Right atrium auricular region (tissue), 2 donors: Measurements from ENCODE around the gene BTD. TPM values are rescaled to one million over a fixed set of nuclear protein-coding genes. Genes with fewer than 3 reads are reported as not detected.

Source experiments
- DNase-seq: peaks from one replicate; pipeline ENCODE4 v3.0.0-alpha.2; 2019; ENCODE audit warnings: low spot score
- H3K27ac ChIP-seq, 2 donors: fragments of 200-600 bp; sonication (generic); 1 replicate in 1 of 2; 2 replicates in 1 of 2; pipeline ENCODE4 v1.5.1; 2016 to 2019
- H3K27me3 ChIP-seq, 2 donors: fragments of 200-600 bp; sonication (generic); one replicate each; pipeline versions ENCODE4 v1.5.1 to v1.6.0; 2017 to 2019
- H3K36me3 ChIP-seq: fragments of 200-600 bp; sonication (generic); one replicate; pipeline ENCODE4 v1.5.1; 2016
- H3K4me1 ChIP-seq, 2 donors: fragments of 200-600 bp; sonication (generic); one replicate each; pipeline versions ENCODE4 v1.5.1 to v1.6.0; 2017 to 2019
- H3K4me3 ChIP-seq, 2 donors: fragments of 200-600 bp; sonication (generic); 1 replicate in 1 of 2; 2 replicates in 1 of 2; pipeline ENCODE4 v1.5.1; 2017 to 2019; ENCODE audit warnings: mild to moderate bottlenecking in 1 of 2, moderate library complexity in 1 of 2
- H3K9me3 ChIP-seq, 2 donors: fragments of 200-600 bp; sonication (generic); one replicate each; pipeline ENCODE4 v1.5.1; 2019
- total RNA-seq, 2 donors: library from RNA; depleted of rRNA; stranded (reverse); fragments of >200 nt; gene quantifications; one replicate each; pipeline ENCODE4 v1.1.0, GENCODE V29; 2016
- TF ChIP-seq, protein P1 (sequence below), 2 donors: fragments of 200-600 bp; sonication (generic); IDR thresholded peaks; one replicate each; pipeline ENCODE4 v1.5.1; 2019; ENCODE audit warnings: antibody characterized with exemption in 2 of 2

BTD gene
- total RNA-seq, 2 donors from 2014 or later, result 10.3 to 16.2 TPM

DNA sequence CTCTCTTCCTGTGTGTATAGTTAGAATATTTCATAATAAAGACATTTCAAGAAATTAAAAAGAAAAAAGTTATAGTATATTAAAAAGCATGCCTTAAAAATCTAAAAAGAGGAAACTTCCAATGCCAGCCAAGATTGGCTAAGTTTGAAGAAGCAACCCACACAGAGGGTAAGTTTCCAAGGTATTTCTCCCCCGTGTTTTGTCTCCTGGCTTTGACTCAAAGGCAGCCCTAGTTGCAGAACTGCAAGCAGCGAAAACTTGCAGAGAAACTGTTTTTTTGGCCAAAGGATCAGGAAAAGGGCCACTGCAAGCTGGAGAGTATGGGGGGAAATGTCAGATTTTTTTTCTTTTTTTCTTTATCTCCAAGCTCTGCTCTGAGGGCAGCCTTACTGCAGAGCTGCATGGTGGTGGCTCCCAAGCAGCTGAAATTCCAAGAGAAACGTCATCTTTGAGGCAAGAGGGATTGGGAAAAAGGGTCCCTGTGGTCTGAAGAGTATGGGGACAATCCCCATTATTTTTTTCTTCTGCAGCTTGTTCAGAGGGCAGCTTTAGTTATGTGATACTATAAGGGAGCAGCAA, 23.2 kb upstream of the BTD start:
- peaks cover 28% of the 10 kb centered on the region for H3K36me3 ChIP-seq
- H3K9me3 ChIP-seq, result no peaks in the 10 kb centered on the region
- H3K27ac ChIP-seq, result no peak overlapping the region
- peaks cover 0 to 6% of the 10 kb centered on the region in 2 donors for H3K4me1 ChIP-seq
- no peak for DNase-seq
- H3K4me3 ChIP-seq, result no peak overlapping the region
- no peaks in the 10 kb centered on the region for H3K27me3 ChIP-seq
- TF ChIP-seq, protein P1, sequence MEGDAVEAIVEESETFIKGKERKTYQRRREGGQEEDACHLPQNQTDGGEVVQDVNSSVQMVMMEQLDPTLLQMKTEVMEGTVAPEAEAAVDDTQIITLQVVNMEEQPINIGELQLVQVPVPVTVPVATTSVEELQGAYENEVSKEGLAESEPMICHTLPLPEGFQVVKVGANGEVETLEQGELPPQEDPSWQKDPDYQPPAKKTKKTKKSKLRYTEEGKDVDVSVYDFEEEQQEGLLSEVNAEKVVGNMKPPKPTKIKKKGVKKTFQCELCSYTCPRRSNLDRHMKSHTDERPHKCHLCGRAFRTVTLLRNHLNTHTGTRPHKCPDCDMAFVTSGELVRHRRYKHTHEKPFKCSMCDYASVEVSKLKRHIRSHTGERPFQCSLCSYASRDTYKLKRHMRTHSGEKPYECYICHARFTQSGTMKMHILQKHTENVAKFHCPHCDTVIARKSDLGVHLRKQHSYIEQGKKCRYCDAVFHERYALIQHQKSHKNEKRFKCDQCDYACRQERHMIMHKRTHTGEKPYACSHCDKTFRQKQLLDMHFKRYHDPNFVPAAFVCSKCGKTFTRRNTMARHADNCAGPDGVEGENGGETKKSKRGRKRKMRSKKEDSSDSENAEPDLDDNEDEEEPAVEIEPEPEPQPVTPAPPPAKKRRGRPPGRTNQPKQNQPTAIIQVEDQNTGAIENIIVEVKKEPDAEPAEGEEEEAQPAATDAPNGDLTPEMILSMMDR (IDR thresholded peaks at IDR 0.05), result no peak

DNA sequence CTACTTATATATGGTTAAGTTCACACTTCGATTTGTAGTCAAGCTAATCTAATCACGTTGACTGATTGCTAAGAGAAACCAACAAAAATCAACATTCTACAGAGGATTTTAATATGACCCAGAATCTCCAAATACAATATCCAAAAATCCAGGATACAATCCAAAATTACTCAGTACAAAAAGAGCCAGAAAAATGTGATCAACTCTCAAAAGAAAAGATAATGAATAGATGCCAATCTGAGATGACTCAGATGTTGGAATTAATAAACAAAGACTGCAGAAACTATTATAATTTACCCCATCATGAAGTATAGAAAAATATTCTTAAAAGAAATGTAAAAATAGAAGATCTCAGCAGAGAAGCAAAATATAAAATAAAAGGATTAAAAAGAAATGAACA, 22.5 kb upstream of the BTD start:
- Histone ChIP-seq H3K36me3 (peaks cover 27% of the 10 kb centered on the region), H3K9me3 (no peaks in the 10 kb centered on the region), H3K27me3 (no peaks in the 10 kb centered on the region), H3K4me1 (peaks cover 0 to 6% of the 10 kb centered on the region in 2 donors), H3K4me3 (no peak overlapping the region), H3K27ac (no peak overlapping the region)
- TF ChIP-seq, protein P1 (IDR thresholded peaks at IDR 0.05), result no peak
- no peak for DNase-seq

DNA sequence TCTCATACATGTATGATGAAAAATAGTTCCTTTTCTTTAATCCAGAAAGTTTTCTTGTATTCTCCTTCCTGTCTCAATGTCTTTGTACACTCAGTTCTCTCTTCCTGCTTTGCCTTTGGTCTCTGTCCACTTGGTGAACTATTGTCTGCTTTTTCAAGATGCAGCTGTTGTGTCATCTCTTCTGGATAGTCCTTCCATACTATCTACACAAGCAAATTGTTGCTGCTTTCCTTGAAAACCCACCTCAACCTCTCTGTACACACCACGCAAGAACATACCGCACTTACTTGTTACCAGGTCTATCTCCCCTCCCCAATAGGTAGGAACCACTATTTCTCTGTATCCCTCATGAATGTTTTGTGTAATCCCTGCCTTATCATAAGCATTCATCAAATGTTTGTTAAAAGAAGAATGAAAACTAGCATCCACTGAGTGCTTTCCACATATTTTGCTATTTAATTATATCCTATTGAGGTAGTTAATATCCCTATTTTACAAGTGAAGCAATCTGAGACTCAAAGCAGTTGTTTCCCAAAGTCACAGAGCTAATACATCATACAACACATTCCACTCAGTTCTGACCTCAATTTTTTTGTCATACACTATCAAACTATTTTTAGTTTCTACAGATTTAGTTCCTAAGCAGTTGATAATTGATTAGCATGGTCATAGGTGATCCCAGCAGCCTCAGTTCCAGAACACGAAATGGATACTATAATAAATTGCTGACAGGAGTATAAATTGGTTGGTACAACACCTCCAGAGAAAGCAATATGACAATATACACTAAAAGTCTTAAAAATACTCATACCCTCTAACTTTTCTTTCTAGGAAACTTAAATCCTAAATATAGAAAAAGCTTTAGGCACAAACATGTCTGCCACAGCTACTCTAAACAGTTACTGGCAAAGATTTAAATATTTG, 19.8 kb upstream of the BTD start:
- H3K9me3 ChIP-seq, result no peaks in the 10 kb centered on the region
- H3K4me1 ChIP-seq, result peaks cover 0 to 6% of the 10 kb centered on the region in 2 donors
- TF ChIP-seq, protein P1 (IDR thresholded peaks at IDR 0.05), result no peak
- no peaks in the 10 kb centered on the region for H3K27me3 ChIP-seq
- H3K27ac ChIP-seq, result no peak overlapping the region
- no peak overlapping the region for H3K4me3 ChIP-seq
- peaks cover 35% of the 10 kb centered on the region for H3K36me3 ChIP-seq
- no peak for DNase-seq

DNA sequence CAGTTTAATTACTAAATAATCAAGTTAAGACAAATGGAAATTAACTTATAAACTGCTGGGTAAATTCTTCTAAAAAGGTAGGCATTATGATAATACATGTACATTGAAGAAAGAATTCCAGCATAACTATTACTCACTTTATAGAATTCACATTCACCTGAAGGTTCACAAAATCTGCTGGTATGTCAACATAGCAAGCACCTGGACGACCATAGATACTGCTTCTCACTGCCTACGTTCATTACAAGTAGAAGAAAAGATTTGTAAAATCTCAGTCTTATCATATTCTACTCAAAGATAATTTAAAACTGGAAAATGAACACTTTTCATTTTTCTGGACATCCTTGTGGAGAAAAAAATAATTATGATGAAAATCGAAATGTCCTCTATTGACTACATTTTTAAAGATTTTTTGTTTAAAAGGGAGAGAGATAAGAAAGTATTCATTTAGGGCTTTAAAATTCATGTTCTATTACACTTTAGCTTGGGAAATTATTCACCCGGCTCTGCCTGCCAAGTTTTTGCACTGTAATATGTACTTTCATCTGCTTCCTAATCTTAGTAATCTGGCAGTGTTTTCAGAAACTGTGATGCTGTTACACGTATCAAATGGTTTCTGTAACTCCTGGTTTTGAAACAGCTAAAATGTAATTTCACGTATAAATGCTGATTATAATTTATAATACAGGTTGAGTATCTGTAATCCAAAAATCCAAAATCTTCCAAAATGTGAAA, 16.3 kb upstream of the BTD start:
- TF ChIP-seq, protein P1 (IDR thresholded peaks at IDR 0.05), result no peak
- Histone ChIP-seq H3K27ac (no peak overlapping the region), H3K9me3 (no peaks in the 10 kb centered on the region), H3K4me1 (no peaks in the 10 kb centered on the region), H3K4me3 (no peak overlapping the region), H3K27me3 (no peaks in the 10 kb centered on the region), H3K36me3 (peaks cover 57% of the 10 kb centered on the region)
- no peak for DNase-seq

DNA sequence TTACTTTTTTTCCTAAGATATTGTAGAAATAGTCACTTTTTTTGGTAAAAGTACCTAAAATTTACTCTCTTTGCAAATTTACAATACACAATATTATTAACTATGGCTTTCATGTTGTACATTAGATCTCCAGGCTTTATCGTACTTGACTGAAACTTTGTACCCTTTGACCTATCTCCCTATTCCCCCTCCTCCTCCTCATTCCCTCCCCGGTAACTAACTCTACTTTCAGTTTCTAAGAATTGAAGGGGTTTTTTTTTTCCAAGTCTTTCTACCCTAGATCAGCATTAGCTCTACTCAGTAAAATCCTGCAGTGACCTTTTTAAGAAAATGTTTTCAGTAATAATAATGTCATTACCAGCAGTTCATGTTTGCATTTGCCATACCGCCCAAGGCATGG, 10.3 kb upstream of the BTD start:
- H3K4me1 ChIP-seq, result no peaks in the 10 kb centered on the region
- peaks cover 35% of the 10 kb centered on the region for H3K36me3 ChIP-seq
- no peaks in the 10 kb centered on the region for H3K27me3 ChIP-seq
- H3K27ac ChIP-seq, result no peak overlapping the region
- no peaks in the 10 kb centered on the region for H3K9me3 ChIP-seq
- no peak overlapping the region for H3K4me3 ChIP-seq
- TF ChIP-seq, protein P1 (IDR thresholded peaks at IDR 0.05), result no peak
- DNase-seq, result no peak
